ENCODE measurements around the gene GALNT14.

DNA sequence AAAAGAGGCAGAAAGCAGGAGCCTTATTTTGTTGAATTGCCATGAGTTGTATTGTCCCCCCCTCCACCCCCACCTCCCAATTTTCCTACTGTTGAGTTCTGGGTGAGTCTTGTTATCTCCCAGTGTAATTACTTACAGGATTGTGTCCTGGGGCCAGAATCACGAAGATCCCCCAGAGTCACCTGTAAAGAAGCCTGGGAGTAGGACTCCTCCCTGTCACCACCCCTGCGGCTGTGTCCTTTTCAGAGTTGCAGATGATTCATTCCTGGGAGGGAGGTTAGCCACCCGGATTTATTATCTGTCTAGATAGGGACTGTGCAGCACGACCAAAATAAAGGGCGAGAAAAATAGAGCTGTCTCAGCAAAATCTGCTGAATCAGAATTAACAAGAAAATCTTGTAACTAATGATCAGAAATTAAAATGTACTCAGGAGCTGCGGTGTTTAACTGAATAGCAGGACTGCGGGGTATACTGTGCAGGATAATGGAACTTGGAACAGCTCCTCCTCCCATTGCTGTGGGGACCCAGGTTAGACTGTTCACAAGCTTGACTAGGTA, 249.3 kb downstream of the GALNT14 start:
- TF ChIP-seq, protein P1, sequence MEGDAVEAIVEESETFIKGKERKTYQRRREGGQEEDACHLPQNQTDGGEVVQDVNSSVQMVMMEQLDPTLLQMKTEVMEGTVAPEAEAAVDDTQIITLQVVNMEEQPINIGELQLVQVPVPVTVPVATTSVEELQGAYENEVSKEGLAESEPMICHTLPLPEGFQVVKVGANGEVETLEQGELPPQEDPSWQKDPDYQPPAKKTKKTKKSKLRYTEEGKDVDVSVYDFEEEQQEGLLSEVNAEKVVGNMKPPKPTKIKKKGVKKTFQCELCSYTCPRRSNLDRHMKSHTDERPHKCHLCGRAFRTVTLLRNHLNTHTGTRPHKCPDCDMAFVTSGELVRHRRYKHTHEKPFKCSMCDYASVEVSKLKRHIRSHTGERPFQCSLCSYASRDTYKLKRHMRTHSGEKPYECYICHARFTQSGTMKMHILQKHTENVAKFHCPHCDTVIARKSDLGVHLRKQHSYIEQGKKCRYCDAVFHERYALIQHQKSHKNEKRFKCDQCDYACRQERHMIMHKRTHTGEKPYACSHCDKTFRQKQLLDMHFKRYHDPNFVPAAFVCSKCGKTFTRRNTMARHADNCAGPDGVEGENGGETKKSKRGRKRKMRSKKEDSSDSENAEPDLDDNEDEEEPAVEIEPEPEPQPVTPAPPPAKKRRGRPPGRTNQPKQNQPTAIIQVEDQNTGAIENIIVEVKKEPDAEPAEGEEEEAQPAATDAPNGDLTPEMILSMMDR (IDR thresholded peaks at IDR 0.05; ENCODE audit: insufficient read depth, low read depth, low read length), result no peak
- TF ChIP-seq EZH2 (IDR thresholded peaks at IDR 0.05; ENCODE audit: insufficient read depth, low read length), result no peak
